ENCODE measurements around the gene TEAD1. TPM values are rescaled to one million over a fixed set of nuclear protein-coding genes. Genes with fewer than 3 reads are reported as not detected.

Gene TEAD1
- total RNA-seq, 2 donors from 2014 or later = 47.9 to 87.0 TPM

DNA sequence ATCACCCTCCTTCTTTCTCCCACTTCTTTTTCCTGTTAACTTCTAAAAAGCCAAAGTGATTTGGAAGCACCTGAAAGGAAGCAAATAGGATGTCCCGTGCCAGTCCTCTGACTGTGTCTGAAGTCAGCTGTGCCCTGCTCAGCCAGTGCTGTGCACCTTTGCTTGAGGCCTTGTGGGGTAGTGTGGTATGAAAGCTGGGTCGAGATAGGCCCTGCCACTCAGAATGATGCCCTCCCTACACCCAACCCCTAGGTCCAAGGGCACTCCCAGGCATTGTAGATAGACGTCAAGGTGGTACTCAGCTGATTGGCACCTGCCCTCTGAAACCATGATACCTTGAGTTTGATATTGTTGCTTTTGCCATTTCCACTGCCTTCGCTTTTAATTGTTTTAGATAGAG lies 251.3 kb downstream of the TEAD1 start:
- Histone ChIP-seq H3K36me3 (no peaks in the 10 kb centered on the region), H3K9me3 (no peaks in the 10 kb centered on the region), H3K27me3 (replicated peaks; ENCODE audit: insufficient read depth) (no peaks in the 10 kb centered on the region), H3K4me1 (replicated peaks) (no peaks in the 10 kb centered on the region), H3K27ac (no peak overlapping the region), H3K4me3 (no peak overlapping the region)
- TF ChIP-seq POLR2A (IDR thresholded peaks at IDR 0.05) (no peak), POLR2AphosphoS5 (IDR thresholded peaks at IDR 0.05) (no peak)
- no peak for DNase-seq (ENCODE audit: low spot score)
- intact Hi-C loops (cut with DNase I) = no loop called here
- WGBS = 82% methylated on average over 4 of the region's 4 CpGs

DNA sequence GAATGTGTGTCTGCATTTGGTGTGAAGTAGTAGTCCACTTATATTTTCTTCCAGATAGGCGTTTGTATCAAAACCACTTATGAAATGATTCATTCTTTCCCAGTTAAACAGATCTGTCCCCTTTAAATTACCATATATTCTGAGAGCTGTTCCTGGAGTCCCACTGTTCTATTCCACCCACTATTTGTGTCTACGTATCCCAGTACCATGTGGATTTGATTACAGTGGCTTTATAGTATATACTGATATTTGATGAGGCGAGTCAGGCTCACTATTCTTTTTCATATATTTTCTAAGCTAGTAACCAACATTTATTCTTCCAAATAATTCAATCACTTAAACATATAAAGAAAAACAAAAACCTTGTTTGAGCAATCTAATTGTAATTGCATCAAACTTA lies 253.0 kb downstream of the TEAD1 start:
- no peaks in the 10 kb centered on the region for H3K36me3 ChIP-seq
- H3K27ac ChIP-seq = no peak overlapping the region
- TF ChIP-seq POLR2A (IDR thresholded peaks at IDR 0.05) (no peak), POLR2AphosphoS5 (IDR thresholded peaks at IDR 0.05) (no peak)
- TF ChIP-seq, protein P1, sequence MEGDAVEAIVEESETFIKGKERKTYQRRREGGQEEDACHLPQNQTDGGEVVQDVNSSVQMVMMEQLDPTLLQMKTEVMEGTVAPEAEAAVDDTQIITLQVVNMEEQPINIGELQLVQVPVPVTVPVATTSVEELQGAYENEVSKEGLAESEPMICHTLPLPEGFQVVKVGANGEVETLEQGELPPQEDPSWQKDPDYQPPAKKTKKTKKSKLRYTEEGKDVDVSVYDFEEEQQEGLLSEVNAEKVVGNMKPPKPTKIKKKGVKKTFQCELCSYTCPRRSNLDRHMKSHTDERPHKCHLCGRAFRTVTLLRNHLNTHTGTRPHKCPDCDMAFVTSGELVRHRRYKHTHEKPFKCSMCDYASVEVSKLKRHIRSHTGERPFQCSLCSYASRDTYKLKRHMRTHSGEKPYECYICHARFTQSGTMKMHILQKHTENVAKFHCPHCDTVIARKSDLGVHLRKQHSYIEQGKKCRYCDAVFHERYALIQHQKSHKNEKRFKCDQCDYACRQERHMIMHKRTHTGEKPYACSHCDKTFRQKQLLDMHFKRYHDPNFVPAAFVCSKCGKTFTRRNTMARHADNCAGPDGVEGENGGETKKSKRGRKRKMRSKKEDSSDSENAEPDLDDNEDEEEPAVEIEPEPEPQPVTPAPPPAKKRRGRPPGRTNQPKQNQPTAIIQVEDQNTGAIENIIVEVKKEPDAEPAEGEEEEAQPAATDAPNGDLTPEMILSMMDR (IDR thresholded peaks at IDR 0.05) = no peak
- no peaks in the 10 kb centered on the region for H3K4me1 ChIP-seq (replicated peaks)
- no peak overlapping the region for H3K4me3 ChIP-seq
- WGBS = 75% methylated on average over 3 of the region's 3 CpGs
- no peaks in the 10 kb centered on the region for H3K27me3 ChIP-seq (replicated peaks; ENCODE audit: insufficient read depth)
- intact Hi-C loops (cut with DNase I) = no loop called here
- no peaks in the 10 kb centered on the region for H3K9me3 ChIP-seq
- no peak for DNase-seq (ENCODE audit: low spot score)

- no peak overlapping the region for H3K27ac ChIP-seq
- H3K4me1 ChIP-seq (replicated peaks) = no peaks in the 10 kb centered on the region
- 79% methylated on average over 2 of the region's 2 CpGs for WGBS
- no peak for DNase-seq (ENCODE audit: low spot score)
- intact Hi-C loops (cut with DNase I) = no loop called here
- H3K9me3 ChIP-seq = no peaks in the 10 kb centered on the region
- no peaks in the 10 kb centered on the region for H3K27me3 ChIP-seq (replicated peaks; ENCODE audit: insufficient read depth)
- TF ChIP-seq POLR2A (IDR thresholded peaks at IDR 0.05) (no peak), POLR2AphosphoS5 (IDR thresholded peaks at IDR 0.05) (no peak)
- TF ChIP-seq, protein P1 (IDR thresholded peaks at IDR 0.05) = no peak
- no peak overlapping the region for H3K4me3 ChIP-seq
- H3K36me3 ChIP-seq = no peaks in the 10 kb centered on the region
Observed at GRCh38 chr11:12927886-12928285, 253.7 kb downstream of the TEAD1 start.

GRCh38 chr11:12930850-12931249 lies 256.6 kb downstream of the TEAD1 start:
- Histone ChIP-seq H3K36me3 (no peaks in the 10 kb centered on the region), H3K4me3 (no peak overlapping the region), H3K27me3 (replicated peaks; ENCODE audit: insufficient read depth) (no peaks in the 10 kb centered on the region), H3K27ac (no peak overlapping the region), H3K9me3 (no peaks in the 10 kb centered on the region), H3K4me1 (replicated peaks) (no peaks in the 10 kb centered on the region)
- DNase-seq (ENCODE audit: low spot score) = no peak
- intact Hi-C loops (cut with DNase I) = no loop called here
- no peak for TF ChIP-seq POLR2A (IDR thresholded peaks at IDR 0.05)

- Histone ChIP-seq H3K9me3 (no peaks in the 10 kb centered on the region), H3K4me1 (replicated peaks) (no peaks in the 10 kb centered on the region), H3K27ac (no peak overlapping the region), H3K27me3 (replicated peaks; ENCODE audit: insufficient read depth) (no peaks in the 10 kb centered on the region), H3K4me3 (no peak overlapping the region), H3K36me3 (no peaks in the 10 kb centered on the region)
- TF ChIP-seq, protein P1 (IDR thresholded peaks at IDR 0.05) = no peak
- TF ChIP-seq POLR2AphosphoS5 (IDR thresholded peaks at IDR 0.05) (no peak), POLR2A (IDR thresholded peaks at IDR 0.05) (no peak)
- no peak for DNase-seq (ENCODE audit: low spot score)
- intact Hi-C loops (cut with DNase I) = no loop called here
- WGBS = 87% methylated on average over 5 of the region's 5 CpGs
Observed at GRCh38 chr11:12932485-12932884, 258.3 kb downstream of the TEAD1 start.

DNA sequence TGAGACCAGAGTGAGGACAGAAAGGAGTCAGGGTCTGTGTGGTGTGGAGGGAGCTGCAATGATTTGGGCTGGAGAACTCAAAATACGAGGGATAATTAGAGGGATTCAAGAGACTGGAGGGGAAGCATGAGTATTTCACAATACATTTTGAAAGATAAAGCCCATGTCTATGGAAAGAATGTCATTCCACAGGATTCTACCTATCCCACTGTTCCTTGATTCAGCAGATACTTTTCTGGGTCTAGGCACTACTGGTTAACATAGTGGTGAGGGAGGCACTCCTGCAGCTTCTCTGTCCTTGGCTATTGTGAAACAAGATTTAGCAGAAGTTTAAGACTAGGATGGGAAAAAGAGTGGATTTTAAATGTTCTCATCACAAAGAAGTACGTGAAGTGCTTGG lies 262.0 kb downstream of the TEAD1 start:
- H3K4me1 ChIP-seq (replicated peaks) = no peaks in the 10 kb centered on the region
- WGBS = 70% methylated on average over 2 of the region's 2 CpGs
- H3K4me3 ChIP-seq = no peak overlapping the region
- H3K9me3 ChIP-seq = no peaks in the 10 kb centered on the region
- no peak overlapping the region for H3K27ac ChIP-seq
- intact Hi-C loops (cut with DNase I) = no loop called here
- H3K36me3 ChIP-seq = no peaks in the 10 kb centered on the region
- no peaks in the 10 kb centered on the region for H3K27me3 ChIP-seq (replicated peaks; ENCODE audit: insufficient read depth)
- TF ChIP-seq, protein P1 (IDR thresholded peaks at IDR 0.05) = no peak
- TF ChIP-seq POLR2AphosphoS5 (IDR thresholded peaks at IDR 0.05) (no peak), POLR2A (IDR thresholded peaks at IDR 0.05) (no peak)
- no peak for DNase-seq (ENCODE audit: low spot score)
